Neural progenitor cell (in vitro differentiated cells): ENCODE data around the gene C10orf71.

Source experiments
- EZH2phosphoT487 ChIP-seq: fragments of 200-600 bp; sonication (generic); IDR thresholded peaks from 2 replicates; pipeline ENCODE4 v1.6.1; 2017; ENCODE audit warnings: antibody characterized with exemption
- TF ChIP-seq, protein P1 (sequence below): fragments of 200-600 bp; sonication (generic); IDR thresholded peaks from 2 replicates; pipeline ENCODE4 v1.5.1; 2017; ENCODE audit warnings: antibody characterized with exemption, mild to moderate bottlenecking

DNA sequence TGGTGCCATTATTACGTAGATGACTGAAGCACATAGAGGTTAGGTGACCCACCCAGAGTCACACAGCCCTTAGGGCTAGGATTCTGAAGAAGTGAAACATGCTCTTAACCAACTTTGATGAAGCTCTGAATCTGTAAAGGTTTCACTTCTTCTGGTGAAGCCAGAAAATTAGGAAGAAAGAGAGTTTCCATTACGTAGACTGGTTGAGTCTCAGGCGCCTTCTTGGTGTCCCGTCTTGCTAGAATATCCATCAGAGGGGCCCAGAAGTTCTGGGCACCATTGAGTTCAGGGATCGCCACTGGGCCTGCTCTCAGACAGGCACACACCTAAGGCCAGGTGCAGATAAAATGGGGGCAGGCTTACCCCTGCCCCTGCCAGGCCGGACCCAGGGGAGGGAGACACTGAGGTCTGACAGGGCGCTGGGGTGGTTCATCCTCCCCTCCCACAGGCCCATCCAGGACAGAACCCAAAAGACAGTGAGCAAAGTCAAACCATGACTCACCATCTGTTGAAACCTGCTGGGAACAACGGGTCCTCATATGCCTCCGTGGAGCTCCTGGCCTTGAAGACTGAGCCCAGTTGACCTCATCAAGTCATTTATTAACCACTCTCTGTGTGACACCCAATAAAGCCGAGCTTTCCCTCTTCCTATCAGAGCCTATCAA is 63.8 kb downstream of the C10orf71 start:
- no peak for TF ChIP-seq EZH2phosphoT487
- TF ChIP-seq, protein P1, sequence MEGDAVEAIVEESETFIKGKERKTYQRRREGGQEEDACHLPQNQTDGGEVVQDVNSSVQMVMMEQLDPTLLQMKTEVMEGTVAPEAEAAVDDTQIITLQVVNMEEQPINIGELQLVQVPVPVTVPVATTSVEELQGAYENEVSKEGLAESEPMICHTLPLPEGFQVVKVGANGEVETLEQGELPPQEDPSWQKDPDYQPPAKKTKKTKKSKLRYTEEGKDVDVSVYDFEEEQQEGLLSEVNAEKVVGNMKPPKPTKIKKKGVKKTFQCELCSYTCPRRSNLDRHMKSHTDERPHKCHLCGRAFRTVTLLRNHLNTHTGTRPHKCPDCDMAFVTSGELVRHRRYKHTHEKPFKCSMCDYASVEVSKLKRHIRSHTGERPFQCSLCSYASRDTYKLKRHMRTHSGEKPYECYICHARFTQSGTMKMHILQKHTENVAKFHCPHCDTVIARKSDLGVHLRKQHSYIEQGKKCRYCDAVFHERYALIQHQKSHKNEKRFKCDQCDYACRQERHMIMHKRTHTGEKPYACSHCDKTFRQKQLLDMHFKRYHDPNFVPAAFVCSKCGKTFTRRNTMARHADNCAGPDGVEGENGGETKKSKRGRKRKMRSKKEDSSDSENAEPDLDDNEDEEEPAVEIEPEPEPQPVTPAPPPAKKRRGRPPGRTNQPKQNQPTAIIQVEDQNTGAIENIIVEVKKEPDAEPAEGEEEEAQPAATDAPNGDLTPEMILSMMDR: no peak
